HepG2 (cell line): Measurements from ENCODE around the gene CD58. TPM values are rescaled to one million over a fixed set of nuclear protein-coding genes. Genes with fewer than 3 reads are reported as not detected.

Experiments
- ATAC-seq: fragments of 200-7000 bp; cut with Tn5 transposase; 3 replicates; pipeline ENCODE4 v1.9.1; 2020; ENCODE audit warnings: mild to moderate bottlenecking, moderate library complexity
- BruUV-seq: library from RNA; stranded (reverse); fragments of 400-500 nt; replicated peaks from 2 replicates; lab custom pipeline; 2021; lab: Mats Ljungman, UMichigan
- CTCF ChIA-PET: fragments of 300-600 bp; formaldehyde crosslinking; extraction: SDS; loops from one replicate; lab custom pipeline; 2021; ENCODE audit warnings: low total read pairs, inconsistent platforms, low intra/inter-chr PET ratio; lab: Yijun Ruan, JAX
- POLR2A ChIA-PET: fragments of 350-600 bp; sonication (Branson Sonifier 250); formaldehyde crosslinking; loops from one replicate; lab custom pipeline; 2020; ENCODE audit warnings: antibody characterized with exemption, inconsistent platforms; lab: Yijun Ruan, JAX
- DNase-seq: peaks from one replicate; pipeline ENCODE4 v3.0.0-alpha.2; 2015; ENCODE audit warnings: low spot score
- FAIRE-seq: peaks from 3 replicates; lab custom pipeline; 2011; peaks lifted over from hg19 to GRCh38; lab: Jason Lieb, UNC
- H2AFZ ChIP-seq: one replicate; pipeline ENCODE4 v1.6.1; 2011; ENCODE audit warnings: low read length, inconsistent platforms
- H3K27ac ChIP-seq: fragments of 300-600 bp; 3 replicates; pipeline ENCODE4 v1.8.0; 2011; ENCODE audit warnings: mixed run types, mild to moderate bottlenecking, mixed read lengths, low read length, inconsistent platforms; ENCODE audit not compliant: insufficient read depth; ENCODE audit errors: extremely low read length
- H3K27me3 ChIP-seq, 2 experiments: fragments of 200-600 bp in 1 of 2; 2 replicates in 1 of 2; 3 replicates in 1 of 2; pipeline versions ENCODE4 v1.6.0 to v1.8.0; 2011; ENCODE audit warnings: low read length in 2 of 2, mild to moderate bottlenecking in 2 of 2, moderate library complexity in 2 of 2, inconsistent platforms in 1 of 2; ENCODE audit not compliant: insufficient read depth in 2 of 2, control insufficient read depth in 1 of 2
- H3K36me3 ChIP-seq, 2 experiments: fragments of 200-600 bp in 1 of 2; replicated peaks in 1 of 2; 2 replicates in 1 of 2; 3 replicates in 1 of 2; pipeline versions ENCODE4 v1.5.1 to v1.8.0; 2011; ENCODE audit warnings: low read length in 2 of 2, inconsistent platforms in 1 of 2; ENCODE audit not compliant: insufficient read depth in 2 of 2, control insufficient read depth in 1 of 2
- H3K4me1 ChIP-seq: 2 replicates; pipeline ENCODE4 v1.5.1; 2012; ENCODE audit warnings: low read length, inconsistent platforms; ENCODE audit not compliant: insufficient read depth
- H3K4me2 ChIP-seq: 2 replicates; pipeline ENCODE4 v1.6.0; 2011; ENCODE audit warnings: low read depth, low read length, inconsistent platforms
- H3K4me3 ChIP-seq, 3 experiments: fragments of 200-600 bp in 1 of 3; sonication (generic), shearing (Covaris generic) in 1 of 3; replicated peaks in 1 of 3; 2 replicates each; pipeline ENCODE4 v1.5.1; 2011 to 2016; ENCODE audit warnings: low read length in 3 of 3, inconsistent platforms in 2 of 3, low read depth in 2 of 3, mild to moderate bottlenecking in 2 of 3, control low read depth in 1 of 3, mixed read lengths in 1 of 3; ENCODE audit not compliant: insufficient read depth in 1 of 3
- H3K79me2 ChIP-seq: one replicate; pipeline ENCODE4 v1.6.1; 2011; ENCODE audit warnings: low read length, inconsistent platforms; ENCODE audit not compliant: insufficient read depth
- H3K9ac ChIP-seq: 2 replicates; pipeline ENCODE4 v1.6.0; 2011; ENCODE audit warnings: mild to moderate bottlenecking, low read depth, low read length, inconsistent platforms; ENCODE audit not compliant: insufficient read depth
- H3K9me3 ChIP-seq: 2 replicates; pipeline ENCODE4 v1.5.1; 2012; ENCODE audit warnings: mild to moderate bottlenecking, low read length
- H4K20me1 ChIP-seq: 2 replicates; pipeline ENCODE4 v1.6.0; 2011; ENCODE audit warnings: inconsistent platforms, mild to moderate bottlenecking, low read length, moderate library complexity; ENCODE audit not compliant: insufficient read depth
- MEIS1 ChIP-seq: sonication (generic); formaldehyde crosslinking; IDR thresholded peaks from 2 replicates; pipeline ENCODE4 v1.9.0; 2021; ENCODE audit warnings: mild to moderate bottlenecking, missing genetic modification reagents, moderate library complexity, borderline replicate concordance
- NR1H2 ChIP-seq: sonication (generic); formaldehyde crosslinking; IDR thresholded peaks from 2 replicates; pipeline ENCODE4 v1.8.1; 2022; ENCODE audit warnings: low read depth, missing genetic modification reagents, borderline replicate concordance
- SMARCC2 ChIP-seq: fragments of 450-650 bp; IDR thresholded peaks from 2 replicates; pipeline ENCODE4 v1.6.1; 2017; ENCODE audit warnings: antibody characterized with exemption, mild to moderate bottlenecking
- SP5 ChIP-seq: IDR thresholded peaks from 2 replicates; pipeline ENCODE4 v1.6.1; 2016; ENCODE audit warnings: low read depth, borderline replicate concordance
- STAT6 ChIP-seq: sonication (generic); formaldehyde crosslinking; IDR thresholded peaks from 2 replicates; pipeline ENCODE4 v1.4.0; 2020; ENCODE audit warnings: missing genetic modification reagents, mild to moderate bottlenecking, borderline replicate concordance
- ZNF17 ChIP-seq: sonication (generic); formaldehyde crosslinking; IDR thresholded peaks from 2 replicates; pipeline ENCODE4 v1.5.0; 2020; ENCODE audit warnings: mild to moderate bottlenecking, missing genetic modification reagents
- ZNF205 ChIP-seq: IDR thresholded peaks from 2 replicates; pipeline ENCODE4 v1.6.1; 2018; ENCODE audit warnings: missing biosample characterization, missing genetic modification reagents
- ZNF3 ChIP-seq: IDR thresholded peaks from 2 replicates; pipeline ENCODE4 v1.7.0; 2017; ENCODE audit warnings: inconsistent platforms
- ZNF703 ChIP-seq: sonication (generic); formaldehyde crosslinking; IDR thresholded peaks from 2 replicates; pipeline ENCODE4 v1.5.1; 2020; ENCODE audit warnings: missing genetic modification reagents, mild to moderate bottlenecking, moderate library complexity, borderline replicate concordance
- ZNF883 ChIP-seq: sonication (generic); formaldehyde crosslinking; IDR thresholded peaks from 2 replicates; pipeline ENCODE4 v1.5.1; 2020; ENCODE audit warnings: mild to moderate bottlenecking, missing genetic modification reagents; ENCODE audit errors: not compliant biosample characterization
- WGBS: methylation state at CpG from one replicate; pipeline ENCODE4 v1.1.6; 2017; ENCODE audit warnings: low lambda C conversion rate; 5-methylcytosine and 5-hydroxymethylcytosine counted together
- in situ Hi-C: cut with HindIII; loops from 2 replicates; pipeline ENCODE4 v1.10.0; 2017; ENCODE audit warnings: low pct_unique_long_range_greater_than_20kb; ENCODE audit not compliant: extremely low pct_ligation_motif_present
- intact Hi-C: fragments of 100-400 bp; cut with micrococcal nuclease; formaldehyde crosslinking; loops from one replicate; pipeline ENCODE4 v1.10.0; 2022; ENCODE audit not compliant: unreplicated experiment
- polyA plus RNA-seq, 8 experiments: library from polyadenylated mRNA; depleted of rRNA in 3 of 8; stranded (reverse) in 7 of 8; unstranded in 1 of 8; fragments of >200 nt; fragmentation: Illumina TruSeq in 4 of 8; extraction: Trizol in 4 of 8; gene quantifications; 2 replicates each; pipeline versions ENCODE4 v1.2.1 to v1.2.3, GENCODE V29; 2011 to 2016; ENCODE audit warnings: low read depth in 4 of 8, missing spikeins in 1 of 8, mixed read lengths in 1 of 8; ENCODE audit not compliant: insufficient read depth in 1 of 8
- total RNA-seq, 5 experiments: library from RNA; depleted of rRNA; stranded (reverse); fragments of >200 nt; fragmentation: Illumina TruSeq; extraction: Trizol; gene quantifications; 2 replicates each; pipeline ENCODE4 v1.2.3, GENCODE V29; 2016; ENCODE audit warnings: low read depth in 1 of 5

The CD58 gene
- total and polyA plus RNA-seq, 2 of the 13 experiments (the other 11 are each of a cell fraction or from before 2014, with no cell fraction given): 9.4 to 13.5 TPM

DNA sequence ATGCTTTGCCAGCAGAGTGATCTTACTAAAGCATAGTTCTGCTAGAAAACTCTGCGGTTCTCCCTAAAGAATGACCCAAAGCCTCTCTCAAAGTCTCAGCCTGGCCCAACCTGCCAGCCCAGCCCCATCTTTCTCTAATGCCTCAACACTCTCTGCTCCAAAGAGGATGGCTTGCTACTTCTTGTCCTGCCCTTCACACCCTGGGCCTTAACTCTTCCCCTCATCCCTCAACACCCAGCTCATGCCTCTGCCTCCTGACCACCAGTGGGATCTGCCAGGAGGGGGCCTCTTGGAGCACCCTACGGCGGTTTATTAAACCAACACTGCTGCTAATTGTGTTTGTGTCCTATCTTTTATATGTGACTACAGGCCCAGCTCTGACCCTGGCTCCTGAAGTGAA lies 52.4 kb downstream of the CD58 start:
- H3K9me3 ChIP-seq: no peaks in the 10 kb centered on the region
- no peak for ATAC-seq
- TF ChIP-seq NR1H2 (CRISPR knock-in tag) (no peak), SP5 (no peak), ZNF205 (CRISPR knock-in tag) (no peak), ZNF17 (CRISPR knock-in tag) (no peak), ZNF883 (CRISPR knock-in tag) (no peak), STAT6 (CRISPR knock-in tag) (no peak), ZNF3 (CRISPR knock-in tag) (no peak), SMARCC2 (no peak), MEIS1 (CRISPR knock-in tag) (no peak), ZNF703 (CRISPR knock-in tag) (no peak)
- H3K79me2 ChIP-seq: peaks cover 6% of the 10 kb centered on the region
- no peak overlapping the region for H3K9ac ChIP-seq
- in situ Hi-C loops (no loop called here), intact Hi-C loops (no loop called here)
- ChIA-PET CTCF (no interaction called here), POLR2A (no interaction called here)
- peaks cover 6 to 16% of the 10 kb centered on the region in 2 experiments; a peak in 3 of 5 replicates for H3K36me3 ChIP-seq
- H3K27ac ChIP-seq: no peak overlapping the region
- H2AFZ ChIP-seq: no peak overlapping the region
- no peak overlapping the region for H3K4me3 ChIP-seq
- 95% methylated on average over 3 of the region's 3 CpGs for WGBS
- H4K20me1 ChIP-seq: 0 out of 2 replicates have a peak, but pooled peaks cover 8% of the 10 kb centered on the region
- no peak overlapping the region for H3K4me2 ChIP-seq
- BruUV-seq: no TSS peak
- H3K4me1 ChIP-seq: peaks cover 22% of the 10 kb centered on the region
- DNase-seq: no peak
- FAIRE-seq: no peak
- no peaks in the 10 kb centered on the region for H3K27me3 ChIP-seq
